Vagina (tissue), 2 donors: Measurements from ENCODE around the gene MED12L. TPM values are rescaled to one million over a fixed set of nuclear protein-coding genes. Genes with fewer than 3 reads are reported as not detected.

ENCODE experiments used
- DNase-seq, 2 donors: peaks; one replicate each; pipeline ENCODE4 v3.0.0-alpha.2; 2017; ENCODE audit errors: extremely low spot score in 2 of 2
- H3K27ac ChIP-seq: fragments of 200-600 bp; sonication (generic); one replicate; pipeline ENCODE4 v1.5.1; 2019
- H3K27me3 ChIP-seq: fragments of 200-600 bp; sonication (generic); one replicate; pipeline ENCODE4 v1.5.1; 2019
- H3K36me3 ChIP-seq, 2 donors: fragments of 200-600 bp; sonication (generic); one replicate each; pipeline ENCODE4 v1.5.1; 2017 to 2019
- H3K4me1 ChIP-seq: fragments of 200-600 bp; sonication (generic); one replicate; pipeline ENCODE4 v1.5.1; 2019
- H3K4me3 ChIP-seq, 2 donors: fragments of 200-600 bp; sonication (generic); 1 replicate in 1 of 2; 2 replicates in 1 of 2; pipeline ENCODE4 v1.5.1; 2016 to 2019
- H3K9me3 ChIP-seq: fragments of 200-600 bp; sonication (generic); one replicate; pipeline ENCODE4 v1.5.1; 2019
- CTCF ChIP-seq, 3 experiments: fragments of 450-650 bp in 2 of 3; fragments of 200-600 bp in 1 of 3; sonication (generic) in 1 of 3; IDR thresholded peaks; one replicate each; pipeline ENCODE4 v1.5.1; 2017 to 2019; ENCODE audit warnings: antibody characterized with exemption in 3 of 3, mild to moderate bottlenecking in 2 of 3, moderate library complexity in 2 of 3
- POLR2A ChIP-seq, 2 donors: fragments of 450-650 bp; IDR thresholded peaks; one replicate each; pipeline ENCODE4 v1.6.1; 2017; ENCODE audit warnings: antibody characterized with exemption in 2 of 2, mild to moderate bottlenecking in 2 of 2, moderate library complexity in 2 of 2
- POLR2AphosphoS5 ChIP-seq, 2 donors: sonication (generic); formaldehyde crosslinking; IDR thresholded peaks; one replicate each; pipeline ENCODE4 v1.9.0; 2017; ENCODE audit warnings: antibody characterized with exemption in 2 of 2, mild to moderate bottlenecking in 2 of 2, low read depth in 1 of 2; ENCODE audit not compliant: insufficient read depth in 1 of 2
- intact Hi-C: fragments of 100-400 bp; cut with DNase I; formaldehyde crosslinking; loops from one replicate; pipeline ENCODE4 v1.15.1; 2023
- total RNA-seq: library from RNA; depleted of rRNA; stranded (reverse); fragments of >200 nt; gene quantifications from one replicate; pipeline ENCODE4 v1.2.3, GENCODE V29; 2016

MED12L gene
- total RNA-seq, 1 donor from 2014 or later: 1.7 TPM

DNA sequence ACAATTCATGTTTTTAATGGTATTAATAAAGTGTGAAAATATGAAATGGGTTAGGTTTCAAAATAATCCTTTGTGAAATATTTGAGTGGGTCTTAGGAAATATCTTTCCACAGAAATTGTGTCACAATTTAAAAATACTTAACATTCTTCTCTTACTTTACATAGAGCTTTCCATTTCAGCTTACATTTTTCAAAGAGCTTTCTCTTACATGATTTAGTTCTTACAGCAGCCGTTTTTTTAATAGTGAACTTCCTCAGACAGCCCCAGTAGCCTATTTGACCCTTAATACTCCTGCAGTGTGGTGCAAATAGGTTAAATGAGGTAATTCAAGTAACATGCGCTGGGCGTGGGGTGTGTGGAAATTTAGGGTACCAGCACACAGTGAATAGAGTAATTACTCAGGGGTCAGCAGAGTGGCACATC is 277.3 kb downstream of the MED12L start:
- Histone ChIP-seq H3K27ac (no peak overlapping the region), H3K27me3 (no peaks in the 10 kb centered on the region), H3K4me3 (no peak overlapping the region), H3K4me1 (no peaks in the 10 kb centered on the region), H3K36me3 (no peaks in the 10 kb centered on the region), H3K9me3 (no peaks in the 10 kb centered on the region)
- TF ChIP-seq POLR2A (IDR thresholded peaks at IDR 0.05): no peak
- no peak for TF ChIP-seq POLR2AphosphoS5 (IDR thresholded peaks at IDR 0.05; ENCODE audit: insufficient read depth in 1 of 2, low read depth in 1 of 2)
- TF ChIP-seq CTCF (IDR thresholded peaks at IDR 0.05): no peak
- no peak for DNase-seq
- intact Hi-C loops: no loop called here

DNA sequence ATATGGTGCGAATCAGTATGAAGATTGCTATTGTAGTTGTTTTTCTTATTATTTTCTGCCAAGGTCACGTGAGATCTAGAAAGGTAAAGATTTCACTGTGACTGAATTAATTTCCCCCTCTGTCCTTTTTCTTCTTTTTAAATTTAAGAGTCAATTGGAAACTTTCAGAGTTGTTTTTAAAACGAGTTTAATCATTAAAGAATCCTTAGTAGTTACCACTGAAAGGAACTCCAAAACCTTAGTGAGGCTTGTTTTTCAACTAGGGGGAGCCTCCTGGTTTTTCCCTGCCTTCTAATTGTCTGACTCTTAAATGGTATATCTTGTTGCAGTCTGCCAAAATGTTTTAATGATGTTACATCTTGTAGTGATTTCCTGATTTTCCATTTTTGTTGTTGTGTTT is 281.5 kb downstream of the MED12L start:
- no peaks in the 10 kb centered on the region for H3K4me1 ChIP-seq
- H3K27me3 ChIP-seq: no peaks in the 10 kb centered on the region
- no peak for TF ChIP-seq CTCF (IDR thresholded peaks at IDR 0.05)
- TF ChIP-seq POLR2A (IDR thresholded peaks at IDR 0.05): no peak
- no peak for TF ChIP-seq POLR2AphosphoS5 (IDR thresholded peaks at IDR 0.05; ENCODE audit: insufficient read depth in 1 of 2, low read depth in 1 of 2)
- intact Hi-C loops: no loop called here
- no peaks in the 10 kb centered on the region for H3K36me3 ChIP-seq
- no peak for DNase-seq
- H3K27ac ChIP-seq: no peak overlapping the region
- no peaks in the 10 kb centered on the region for H3K9me3 ChIP-seq
- no peak overlapping the region for H3K4me3 ChIP-seq

- TF ChIP-seq POLR2AphosphoS5 (IDR thresholded peaks at IDR 0.05; ENCODE audit: insufficient read depth in 1 of 2, low read depth in 1 of 2) (no peak), POLR2A (IDR thresholded peaks at IDR 0.05) (no peak), CTCF (IDR thresholded peaks at IDR 0.05) (no peak)
- DNase-seq: no peak
- no peaks in the 10 kb centered on the region for H3K27me3 ChIP-seq
- no peaks in the 10 kb centered on the region for H3K4me1 ChIP-seq
- intact Hi-C loops: no loop called here
- no peak overlapping the region for H3K27ac ChIP-seq
- H3K4me3 ChIP-seq: no peak overlapping the region
- H3K36me3 ChIP-seq: no peaks in the 10 kb centered on the region
- no peaks in the 10 kb centered on the region for H3K9me3 ChIP-seq
Measured at GRCh38 chr3:151367448-151367847, 282.0 kb downstream of the MED12L start.

GRCh38 chr3:151371526-151371925 is 286.1 kb downstream of the MED12L start:
- TF ChIP-seq POLR2AphosphoS5 (IDR thresholded peaks at IDR 0.05; ENCODE audit: insufficient read depth in 1 of 2, low read depth in 1 of 2): no peak
- TF ChIP-seq CTCF (IDR thresholded peaks at IDR 0.05): no peak
- TF ChIP-seq POLR2A (IDR thresholded peaks at IDR 0.05): no peak
- H3K4me1 ChIP-seq: no peaks in the 10 kb centered on the region
- H3K4me3 ChIP-seq: no peak overlapping the region
- no peaks in the 10 kb centered on the region for H3K9me3 ChIP-seq
- intact Hi-C loops: no loop called here
- no peaks in the 10 kb centered on the region for H3K36me3 ChIP-seq
- no peak for DNase-seq
- no peak overlapping the region for H3K27ac ChIP-seq
- H3K27me3 ChIP-seq: no peaks in the 10 kb centered on the region

- H3K27ac ChIP-seq: no peak overlapping the region
- no peaks in the 10 kb centered on the region for H3K36me3 ChIP-seq
- H3K9me3 ChIP-seq: no peaks in the 10 kb centered on the region
- no peaks in the 10 kb centered on the region for H3K27me3 ChIP-seq
- TF ChIP-seq POLR2A (IDR thresholded peaks at IDR 0.05) (no peak), CTCF (IDR thresholded peaks at IDR 0.05) (no peak), POLR2AphosphoS5 (IDR thresholded peaks at IDR 0.05; ENCODE audit: insufficient read depth in 1 of 2, low read depth in 1 of 2) (no peak)
- intact Hi-C loops: no loop called here
- no peak overlapping the region for H3K4me3 ChIP-seq
- DNase-seq: no peak
- H3K4me1 ChIP-seq: no peaks in the 10 kb centered on the region
Measured at GRCh38 chr3:151372063-151372820, 286.8 kb downstream of the MED12L start.
